Osteoblast (primary cell): ENCODE measurements around the gene TPP1. TPM values are rescaled to one million over a fixed set of nuclear protein-coding genes. Genes with fewer than 3 reads are reported as not detected.

Source experiments
- DNase-seq: peaks from one replicate; pipeline ENCODE4 v3.0.0; 2011; ENCODE audit warnings: low spot score, mixed read lengths; ENCODE audit not compliant: insufficient read length; ENCODE audit errors: missing footprints
- H2AFZ ChIP-seq: 2 replicates; pipeline ENCODE4 v1.6.0; 2011; ENCODE audit warnings: mild to moderate bottlenecking, low read length
- H3K27ac ChIP-seq: 2 replicates; pipeline ENCODE4 v1.5.1; 2011; ENCODE audit warnings: mild to moderate bottlenecking, low read depth, low read length, moderate library complexity
- H3K27me3 ChIP-seq: 2 replicates; pipeline ENCODE4 v1.6.0; 2012; ENCODE audit warnings: mild to moderate bottlenecking, control low read depth, inconsistent platforms, low read length, moderate library complexity; ENCODE audit not compliant: insufficient read depth
- H3K36me3 ChIP-seq: 2 replicates; pipeline ENCODE4 v1.5.1; 2011; ENCODE audit warnings: mild to moderate bottlenecking, low read length, control low read depth, moderate library complexity; ENCODE audit not compliant: insufficient read depth
- H3K4me1 ChIP-seq: 2 replicates; pipeline ENCODE4 v1.5.1; 2011; ENCODE audit warnings: mild to moderate bottlenecking, low read length, control low read depth, moderate library complexity; ENCODE audit not compliant: insufficient read depth
- H3K4me2 ChIP-seq: 2 replicates; pipeline ENCODE4 v1.6.0; 2011; ENCODE audit warnings: mild to moderate bottlenecking, low read length; ENCODE audit not compliant: insufficient read depth
- H3K4me3 ChIP-seq: fragments of 200-600 bp; sonication (generic); 3 replicates; pipeline ENCODE4 v1.5.1; 2012; ENCODE audit warnings: mild to moderate bottlenecking, low read length, inconsistent platforms; ENCODE audit not compliant: insufficient read depth
- H3K79me2 ChIP-seq: 2 replicates; pipeline ENCODE4 v1.6.0; 2012; ENCODE audit warnings: mild to moderate bottlenecking, low read length, control low read depth, inconsistent platforms; ENCODE audit not compliant: insufficient read depth
- H3K9me3 ChIP-seq: 2 replicates; pipeline ENCODE4 v1.5.1; 2011; ENCODE audit warnings: low read depth, low read length, control low read depth
- H4K20me1 ChIP-seq: 2 replicates; pipeline ENCODE4 v1.6.0; 2012; ENCODE audit warnings: mild to moderate bottlenecking, low read length, control low read depth; ENCODE audit not compliant: insufficient read depth
- CTCF ChIP-seq: IDR thresholded peaks from 2 replicates; pipeline ENCODE4 v1.5.1; 2011; ENCODE audit warnings: mild to moderate bottlenecking, low read depth, low read length, moderate library complexity; ENCODE audit errors: extremely low read depth
- total RNA-seq: library from RNA; depleted of rRNA; stranded (reverse); fragments of >200 nt; gene quantifications from 2 replicates; pipeline ENCODE4 v1.2.3, GENCODE V29; 2012

TPP1 gene
- total RNA-seq, 1 donor = 127 TPM

GRCh38 chr11:6623391-6624363 lies 4.5 kb upstream of the TPP1 start:
- peaks cover under 1% of the 10 kb centered on the region for H3K4me1 ChIP-seq
- no peak overlapping the region for H3K4me2 ChIP-seq
- peak; percentile 73 for DNase-seq
- H3K4me3 ChIP-seq = no peak overlapping the region
- H3K27ac ChIP-seq = no peak overlapping the region
- H3K9me3 ChIP-seq = no peaks in the 10 kb centered on the region
- H2AFZ ChIP-seq = no peak overlapping the region
- no peaks in the 10 kb centered on the region for H4K20me1 ChIP-seq
- no peak for TF ChIP-seq CTCF
- no peaks in the 10 kb centered on the region for H3K27me3 ChIP-seq
- H3K79me2 ChIP-seq = peaks cover 5% of the 10 kb centered on the region
- H3K36me3 ChIP-seq = no peaks in the 10 kb centered on the region

DNA sequence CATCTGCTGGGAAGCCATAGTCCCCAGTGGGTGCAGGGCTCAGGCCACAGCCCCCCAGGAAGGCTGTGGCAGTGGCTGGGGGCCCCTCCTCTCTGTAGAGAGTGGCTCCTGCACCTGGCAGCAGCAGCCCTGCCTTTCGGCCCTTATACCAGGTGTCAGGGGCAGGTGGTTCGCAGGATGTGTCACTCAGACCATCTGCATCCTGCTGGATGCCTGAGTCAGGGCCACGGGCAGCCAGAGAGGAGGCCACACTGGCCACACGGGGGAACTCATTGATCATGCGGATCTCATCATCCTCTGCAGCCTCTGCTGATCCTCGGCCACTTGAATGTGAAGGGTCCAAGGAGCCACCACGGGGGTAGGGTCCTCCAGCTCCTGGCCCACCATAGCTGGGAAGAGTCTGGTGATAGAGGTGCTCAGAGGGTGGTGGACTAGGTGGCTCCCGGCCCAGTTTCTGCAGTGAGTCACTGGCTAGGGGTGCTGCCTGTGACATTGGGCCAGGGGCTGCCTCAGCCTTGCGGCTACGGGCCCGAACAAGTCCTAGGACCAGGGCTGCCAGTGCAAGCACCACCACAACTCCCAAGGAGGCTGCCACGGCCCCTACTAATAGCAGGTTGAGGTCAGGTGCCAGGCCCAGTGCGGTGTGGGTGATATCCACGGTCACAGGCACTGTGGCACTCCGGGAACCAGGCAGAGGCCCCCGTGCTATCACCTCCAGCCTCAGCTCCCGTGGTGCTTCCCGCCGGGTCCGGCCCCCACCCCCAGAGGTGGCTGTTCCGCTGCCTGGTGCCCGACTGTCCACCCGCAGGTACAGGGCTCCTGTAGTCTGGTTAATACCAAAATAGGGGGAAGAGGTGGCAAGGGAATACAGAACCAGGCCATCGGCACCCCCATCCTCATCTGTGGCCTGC lies 3.3 kb upstream of the TPP1 start:
- no peak overlapping the region for H3K27ac ChIP-seq
- H2AFZ ChIP-seq = no peak overlapping the region
- peak; percentile 91 for DNase-seq
- peaks cover 11% of the 10 kb centered on the region for H3K4me1 ChIP-seq
- no peaks in the 10 kb centered on the region for H3K36me3 ChIP-seq
- H3K4me2 ChIP-seq = no peak overlapping the region
- no peak for TF ChIP-seq CTCF
- peaks cover 10% of the 10 kb centered on the region for H3K79me2 ChIP-seq
- no peaks in the 10 kb centered on the region for H3K9me3 ChIP-seq
- no peak overlapping the region for H3K4me3 ChIP-seq
- no peaks in the 10 kb centered on the region for H3K27me3 ChIP-seq
- no peaks in the 10 kb centered on the region for H4K20me1 ChIP-seq

DNA sequence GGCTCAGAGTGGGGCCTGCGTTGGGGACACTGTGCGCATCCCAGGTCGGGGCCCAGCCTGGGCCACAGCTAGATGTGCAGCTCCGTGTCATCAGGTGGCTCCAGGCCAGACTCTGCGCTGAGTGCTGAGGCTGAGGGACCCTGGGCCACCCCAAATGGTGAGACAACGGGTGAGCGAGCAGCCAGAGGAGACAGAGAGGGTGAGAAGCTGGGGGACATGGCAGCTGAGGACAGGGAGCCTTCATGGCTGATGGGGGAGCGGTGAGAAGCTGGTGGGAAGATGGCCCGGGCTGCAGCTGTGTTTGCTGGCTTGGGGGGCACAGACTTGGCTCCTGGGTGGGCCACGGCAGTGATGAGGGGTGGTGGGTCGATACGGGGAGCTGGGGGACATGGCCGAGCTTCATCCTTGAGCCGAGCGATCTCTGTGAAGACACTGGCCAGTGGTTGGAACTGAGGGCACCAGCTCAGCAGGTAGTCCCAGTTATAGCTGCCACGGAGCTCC lies 2.5 kb upstream of the TPP1 start:
- DNase-seq = peak; percentile 83
- peaks cover 18% of the 10 kb centered on the region for H3K79me2 ChIP-seq
- H2AFZ ChIP-seq = no peak overlapping the region
- no peaks in the 10 kb centered on the region for H4K20me1 ChIP-seq
- H3K36me3 ChIP-seq = no peaks in the 10 kb centered on the region
- H3K4me2 ChIP-seq = no peak overlapping the region
- H3K9me3 ChIP-seq = no peaks in the 10 kb centered on the region
- no peak for TF ChIP-seq CTCF
- H3K4me3 ChIP-seq = no peak overlapping the region
- H3K27me3 ChIP-seq = no peaks in the 10 kb centered on the region
- H3K4me1 ChIP-seq = peaks cover 19% of the 10 kb centered on the region
- no peak overlapping the region for H3K27ac ChIP-seq
